HG03558 (cell line): ENCODE measurements around the gene LRRC27.
"Not testable (repeated sequence)": the region's sequence is repeated elsewhere in the genome, so short reads cannot be mapped to it uniquely, and the experiment has no call there.

Experiments used
- ATAC-seq: cut with Tn5 transposase; IDR thresholded peaks from one replicate; pipeline ENCODE4 v1.9.1; 2021; ENCODE audit warnings: moderate number of reproducible peaks; ENCODE audit not compliant: unreplicated experiment; ENCODE audit errors: extremely low read depth

The LRRC27 gene

GRCh38 chr10:132313865-132314264 lies 18.1 kb upstream of the LRRC27 start:
- no peak for ATAC-seq

- ATAC-seq, result no peak
Observed at GRCh38 chr10:132314336-132314735, 17.7 kb upstream of the LRRC27 start.

- not testable (repeated sequence) for ATAC-seq
Observed at GRCh38 chr10:132314881-132315280, 17.1 kb upstream of the LRRC27 start.

GRCh38 chr10:132316133-132316532 lies 15.9 kb upstream of the LRRC27 start:
- no peak for ATAC-seq

- not testable (repeated sequence) for ATAC-seq
Observed at GRCh38 chr10:132317477-132317876, 14.5 kb upstream of the LRRC27 start.

GRCh38 chr10:132319853-132320653 lies 11.9 kb upstream of the LRRC27 start:
- peak; percentile 88 for ATAC-seq

GRCh38 chr10:132320654-132321469 lies 11.1 kb upstream of the LRRC27 start:
- ATAC-seq, result no peak

GRCh38 chr10:132321726-132322125 lies 10.3 kb upstream of the LRRC27 start:
- ATAC-seq, result no peak

- ATAC-seq, result no peak
Observed at GRCh38 chr10:132322586-132323048, 9.4 kb upstream of the LRRC27 start.

GRCh38 chr10:132324186-132324585 lies 7.8 kb upstream of the LRRC27 start:
- ATAC-seq, result no peak

- no peak for ATAC-seq
Observed at GRCh38 chr10:132326344-132326889, 5.6 kb upstream of the LRRC27 start.

- ATAC-seq, result no peak
Observed at GRCh38 chr10:132326925-132327324, 5.1 kb upstream of the LRRC27 start.

- no peak for ATAC-seq
Observed at GRCh38 chr10:132328106-132328505, 3.9 kb upstream of the LRRC27 start.

GRCh38 chr10:132328738-132329137 lies 3.3 kb upstream of the LRRC27 start:
- ATAC-seq, result no peak

GRCh38 chr10:132329565-132330485 lies 2.2 kb upstream of the LRRC27 start:
- no peak for ATAC-seq

GRCh38 chr10:132330486-132330833 lies 1.5 kb upstream of the LRRC27 start:
- ATAC-seq, result no peak

- ATAC-seq, result peak; percentile 11
Observed at GRCh38 chr10:132332433-132332754, 401 bp downstream of the LRRC27 start.

GRCh38 chr10:132333386-132333785 lies 1.4 kb downstream of the LRRC27 start:
- ATAC-seq, result no peak

- no peak for ATAC-seq
Observed at GRCh38 chr10:132334631-132335188, 2.7 kb downstream of the LRRC27 start.
